C4-2B (cell line): ENCODE measurements around the gene RGS7.
"Not testable (repeated sequence)": the region's sequence is repeated elsewhere in the genome, so short reads cannot be mapped to it uniquely, and the experiment has no call there.

Experiments used
- H3K27ac ChIP-seq: fragments of 450-650 bp; 2 replicates; pipeline ENCODE4 v1.5.1; 2017
- CTCF ChIP-seq: fragments of 450-650 bp; conservative IDR thresholded peaks from 2 replicates; pipeline ENCODE4 v1.5.1; 2017; ENCODE audit warnings: mild to moderate bottlenecking
- ZFX ChIP-seq: fragments of 450-650 bp; IDR thresholded peaks from 2 replicates; pipeline ENCODE4 v1.6.1; 2017

The RGS7 gene

GRCh38 chr1:240792915-240793529 lies 564.0 kb downstream of the RGS7 start:
- no peak overlapping the region for H3K27ac ChIP-seq

GRCh38 chr1:240790856-240791255 lies 566.1 kb downstream of the RGS7 start:
- TF ChIP-seq ZFX = no peak
- no peak for TF ChIP-seq CTCF
- no peak overlapping the region for H3K27ac ChIP-seq

More at GRCh38 chr1:240792915-240793529, 564.0 kb downstream of the RGS7 start:
- TF ChIP-seq CTCF (no peak), ZFX (no peak)

- TF ChIP-seq CTCF (no peak), ZFX (no peak)
- no peak overlapping the region for H3K27ac ChIP-seq
Observed at GRCh38 chr1:240786880-240787279, 570.1 kb downstream of the RGS7 start.

- TF ChIP-seq ZFX (no peak), CTCF (no peak)
- no peak overlapping the region for H3K27ac ChIP-seq
Observed at GRCh38 chr1:240784776-240785175, 572.2 kb downstream of the RGS7 start.

GRCh38 chr1:240783728-240784137 lies 573.3 kb downstream of the RGS7 start:
- not testable (repeated sequence) for H3K27ac ChIP-seq

- TF ChIP-seq ZFX (no peak), CTCF (no peak)
- no peak overlapping the region for H3K27ac ChIP-seq
Observed at GRCh38 chr1:240776237-240776636, 580.8 kb downstream of the RGS7 start.

- TF ChIP-seq ZFX = no peak
- TF ChIP-seq CTCF = no peak
- H3K27ac ChIP-seq = no peak overlapping the region
Observed at GRCh38 chr1:240772131-240772530, 584.9 kb downstream of the RGS7 start.

- no peak for TF ChIP-seq CTCF
- no peak for TF ChIP-seq ZFX
- H3K27ac ChIP-seq = no peak overlapping the region
Observed at GRCh38 chr1:240771450-240771849, 585.6 kb downstream of the RGS7 start.
